ENCODE results near the gene NEUROD4.

NEUROD4 gene

DNA sequence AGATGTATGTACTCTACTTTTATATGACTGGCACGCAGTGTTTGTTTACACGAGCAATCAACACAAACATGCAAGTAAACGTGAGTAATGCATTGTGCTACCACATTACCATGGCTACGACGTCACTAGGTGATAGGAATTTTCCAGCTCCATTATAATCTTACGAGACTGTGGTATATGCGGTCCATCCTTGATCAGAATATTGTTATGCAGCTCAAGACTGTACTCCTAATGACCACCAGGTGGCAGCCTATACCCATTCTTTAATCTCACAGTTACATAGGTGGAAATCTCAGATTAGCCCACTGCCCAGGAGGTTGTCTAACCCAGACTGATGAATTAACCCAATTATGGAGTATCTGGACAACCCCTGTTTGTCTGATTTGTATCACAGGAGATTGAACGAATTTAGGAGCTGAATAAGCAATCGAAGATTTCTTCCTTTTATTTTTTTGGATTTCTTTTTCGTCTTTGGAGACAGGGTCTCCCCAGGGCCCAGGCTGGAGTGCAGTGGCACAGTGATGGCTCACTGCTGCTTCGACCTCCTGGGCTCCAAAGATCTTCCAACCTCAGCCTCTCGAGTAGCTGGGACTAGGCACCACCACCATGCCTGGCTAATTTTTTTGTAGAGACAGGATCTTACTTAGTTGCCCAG lies 26.5 kb upstream of the NEUROD4 start:
- Histone ChIP-seq H2AFZ (no peak overlapping the region), H3K79me2 (no peaks in the 10 kb centered on the region), H3K4me2 (ENCODE audit: low read length) (no peak overlapping the region), H3K9me3 (ENCODE audit: control insufficient read depth, low read length) (no peaks in the 10 kb centered on the region), H3K4me3 (ENCODE audit: low read depth, low read length) (no peak overlapping the region), H3K4me1 (peaks cover 3% of the 10 kb centered on the region), H3K36me3 (ENCODE audit: control insufficient read depth, insufficient read depth, low read length) (no peaks in the 10 kb centered on the region), H3K9ac (no peak overlapping the region), H3K27ac (no peak overlapping the region), H3K27me3 (ENCODE audit: control insufficient read depth, insufficient read depth, low read length) (no peaks in the 10 kb centered on the region)
- TF ChIP-seq, protein P1, sequence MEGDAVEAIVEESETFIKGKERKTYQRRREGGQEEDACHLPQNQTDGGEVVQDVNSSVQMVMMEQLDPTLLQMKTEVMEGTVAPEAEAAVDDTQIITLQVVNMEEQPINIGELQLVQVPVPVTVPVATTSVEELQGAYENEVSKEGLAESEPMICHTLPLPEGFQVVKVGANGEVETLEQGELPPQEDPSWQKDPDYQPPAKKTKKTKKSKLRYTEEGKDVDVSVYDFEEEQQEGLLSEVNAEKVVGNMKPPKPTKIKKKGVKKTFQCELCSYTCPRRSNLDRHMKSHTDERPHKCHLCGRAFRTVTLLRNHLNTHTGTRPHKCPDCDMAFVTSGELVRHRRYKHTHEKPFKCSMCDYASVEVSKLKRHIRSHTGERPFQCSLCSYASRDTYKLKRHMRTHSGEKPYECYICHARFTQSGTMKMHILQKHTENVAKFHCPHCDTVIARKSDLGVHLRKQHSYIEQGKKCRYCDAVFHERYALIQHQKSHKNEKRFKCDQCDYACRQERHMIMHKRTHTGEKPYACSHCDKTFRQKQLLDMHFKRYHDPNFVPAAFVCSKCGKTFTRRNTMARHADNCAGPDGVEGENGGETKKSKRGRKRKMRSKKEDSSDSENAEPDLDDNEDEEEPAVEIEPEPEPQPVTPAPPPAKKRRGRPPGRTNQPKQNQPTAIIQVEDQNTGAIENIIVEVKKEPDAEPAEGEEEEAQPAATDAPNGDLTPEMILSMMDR (IDR thresholded peaks at IDR 0.05), result peak; percentile 90

DNA sequence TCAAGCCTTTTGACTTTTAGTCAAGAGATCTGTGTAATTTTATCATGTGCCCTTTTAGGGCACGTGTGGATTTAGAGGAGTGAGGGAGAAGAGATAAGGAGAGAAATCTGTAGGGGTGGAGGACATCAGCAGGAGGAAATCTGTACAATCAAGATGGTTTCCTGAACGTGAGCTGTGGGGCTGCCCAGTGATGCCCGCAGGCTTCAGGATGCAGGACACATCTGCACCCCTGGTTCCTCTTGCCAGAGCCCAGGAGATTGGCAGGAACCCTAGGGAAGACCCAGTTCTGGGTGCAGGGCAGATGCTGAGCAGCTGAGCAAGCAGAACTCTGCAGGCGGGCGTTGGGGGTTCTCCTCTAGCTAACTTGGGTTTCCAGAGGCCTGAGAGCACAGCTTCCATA lies 23.6 kb upstream of the NEUROD4 start:
- Histone ChIP-seq H3K79me2 (no peaks in the 10 kb centered on the region), H2AFZ (no peak overlapping the region), H3K27me3 (ENCODE audit: control insufficient read depth, insufficient read depth, low read length) (no peaks in the 10 kb centered on the region), H3K4me2 (ENCODE audit: low read length) (no peak overlapping the region), H3K36me3 (ENCODE audit: control insufficient read depth, insufficient read depth, low read length) (no peaks in the 10 kb centered on the region), H3K9ac (no peak overlapping the region), H3K4me3 (ENCODE audit: low read depth, low read length) (no peak overlapping the region), H3K9me3 (ENCODE audit: control insufficient read depth, low read length) (no peaks in the 10 kb centered on the region), H3K27ac (no peak overlapping the region), H3K4me1 (peaks cover 3% of the 10 kb centered on the region)
- TF ChIP-seq, protein P1 (IDR thresholded peaks at IDR 0.05), result no peak

DNA sequence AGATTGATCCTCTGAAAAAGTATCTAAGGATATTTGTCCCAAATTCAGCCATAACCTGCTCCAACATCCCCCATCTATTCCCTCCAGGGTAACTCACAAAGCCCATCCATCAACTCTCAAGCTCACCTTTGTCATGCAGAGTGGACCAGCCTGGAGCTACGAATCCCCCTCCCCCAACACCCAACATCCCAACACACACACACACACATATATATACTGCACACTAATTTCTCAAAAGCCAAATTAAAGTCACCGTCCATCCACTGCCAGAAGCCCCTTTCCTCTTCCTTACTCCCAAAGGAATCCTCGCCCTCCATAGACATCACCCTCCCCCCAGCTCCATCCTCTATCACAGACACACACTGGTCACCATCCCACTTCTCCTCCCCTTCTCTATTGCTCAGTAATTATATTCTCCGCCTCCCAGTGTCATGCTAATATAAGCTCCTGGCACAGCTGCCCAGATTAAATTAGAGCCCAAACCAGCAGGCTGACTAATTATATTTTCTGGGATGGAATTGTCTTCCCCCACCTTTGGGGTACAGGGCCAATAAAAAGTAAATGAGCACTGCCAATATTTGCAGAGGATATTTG lies 21.7 kb upstream of the NEUROD4 start:
- Histone ChIP-seq H3K27ac (no peak overlapping the region), H3K27me3 (ENCODE audit: control insufficient read depth, insufficient read depth, low read length) (no peaks in the 10 kb centered on the region), H3K4me3 (ENCODE audit: low read depth, low read length) (no peak overlapping the region), H2AFZ (no peak overlapping the region), H3K4me2 (ENCODE audit: low read length) (no peak overlapping the region), H3K36me3 (ENCODE audit: control insufficient read depth, insufficient read depth, low read length) (no peaks in the 10 kb centered on the region), H3K9ac (no peak overlapping the region), H3K9me3 (ENCODE audit: control insufficient read depth, low read length) (no peaks in the 10 kb centered on the region), H3K4me1 (peaks cover 2% of the 10 kb centered on the region), H3K79me2 (no peaks in the 10 kb centered on the region)
- TF ChIP-seq, protein P1 (IDR thresholded peaks at IDR 0.05), result no peak

DNA sequence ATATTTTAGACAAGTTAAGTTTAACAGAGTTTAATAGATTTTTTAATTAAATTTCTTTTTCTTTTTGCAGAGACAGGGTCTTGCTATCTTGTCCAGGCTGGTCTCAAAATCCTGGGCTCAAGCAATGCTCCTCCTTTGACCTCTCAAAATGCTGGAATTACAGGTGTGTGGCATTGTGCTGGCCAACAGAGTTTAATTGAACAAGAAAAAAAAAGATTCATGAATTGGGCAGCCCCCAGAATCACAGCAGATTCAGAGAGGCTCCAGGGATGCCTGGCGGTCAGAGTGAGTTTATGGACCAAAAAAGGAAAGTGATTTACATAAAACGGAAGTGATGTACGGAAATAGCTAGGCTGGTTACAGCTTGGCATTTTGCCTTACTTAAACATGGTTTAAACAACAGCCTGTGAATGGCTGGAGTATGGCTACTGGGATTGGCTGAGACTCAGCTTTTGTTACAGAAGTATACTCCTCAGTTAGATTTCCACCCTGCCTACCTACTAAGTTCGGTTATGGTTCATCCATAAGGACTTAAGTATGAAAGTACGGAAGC lies 20.7 kb upstream of the NEUROD4 start:
- Histone ChIP-seq H3K27me3 (ENCODE audit: control insufficient read depth, insufficient read depth, low read length) (no peaks in the 10 kb centered on the region), H2AFZ (no peak overlapping the region), H3K27ac (no peak overlapping the region), H3K79me2 (no peaks in the 10 kb centered on the region), H3K4me2 (ENCODE audit: low read length) (no peak overlapping the region), H3K9me3 (ENCODE audit: control insufficient read depth, low read length) (no peaks in the 10 kb centered on the region), H3K36me3 (ENCODE audit: control insufficient read depth, insufficient read depth, low read length) (no peaks in the 10 kb centered on the region), H3K9ac (no peak overlapping the region), H3K4me1 (no peaks in the 10 kb centered on the region), H3K4me3 (ENCODE audit: low read depth, low read length) (no peak overlapping the region)
- TF ChIP-seq, protein P1 (IDR thresholded peaks at IDR 0.05), result no peak
